Mesenchymal stem cell (in vitro differentiated cells and primary cell): Measurements from ENCODE around the gene IL17RD.
"Not testable (repeated sequence)": the region's sequence is repeated elsewhere in the genome, so short reads cannot be mapped to it uniquely, and the experiment has no call there.

ENCODE experiments used
- DNase-seq: peaks from one replicate; pipeline ENCODE4 v3.0.0-alpha.2; 2013
- H2AFZ ChIP-seq: one replicate; pipeline ENCODE4 v1.6.1; 2013; ENCODE audit warnings: low read depth, mild to moderate bottlenecking, control low read depth, inconsistent platforms, low read length, moderate library complexity
- H2AK5ac ChIP-seq: 2 replicates; pipeline ENCODE4 v1.6.1; 2013; ENCODE audit warnings: low read length, moderate library complexity, mild to moderate bottlenecking, inconsistent platforms; ENCODE audit not compliant: severe bottlenecking
- H2BK120ac ChIP-seq: one replicate; pipeline ENCODE4 v1.6.1; 2013; ENCODE audit warnings: low read depth, mild to moderate bottlenecking, inconsistent platforms, low read length, moderate library complexity
- H2BK12ac ChIP-seq, 2 experiments: one replicate each; pipeline ENCODE4 v1.6.1; 2013; ENCODE audit warnings: inconsistent platforms in 2 of 2, low read length in 2 of 2, mild to moderate bottlenecking in 2 of 2, moderate library complexity in 2 of 2, control low read depth in 1 of 2
- H2BK15ac ChIP-seq: one replicate; pipeline ENCODE4 v1.6.1; 2013; ENCODE audit warnings: mild to moderate bottlenecking, low read depth, inconsistent platforms; ENCODE audit not compliant: poor library complexity, severe bottlenecking
- H2BK5ac ChIP-seq: 2 replicates; pipeline ENCODE4 v1.6.1; 2013; ENCODE audit warnings: low read depth, mild to moderate bottlenecking, low read length, control low read depth, inconsistent platforms; ENCODE audit not compliant: poor library complexity, severe bottlenecking
- H3K14ac ChIP-seq, 2 experiments: one replicate each; pipeline ENCODE4 v1.6.1; 2013; ENCODE audit warnings: inconsistent platforms in 2 of 2, low read length in 2 of 2, control low read depth in 1 of 2, mild to moderate bottlenecking in 1 of 2, moderate library complexity in 1 of 2
- H3K18ac ChIP-seq, 2 experiments: one replicate each; pipeline ENCODE4 v1.6.1; 2013; ENCODE audit warnings: inconsistent platforms in 2 of 2, low read length in 2 of 2, control low read depth in 1 of 2, low read depth in 1 of 2, mild to moderate bottlenecking in 1 of 2
- H3K23ac ChIP-seq, 2 experiments: one replicate each; pipeline ENCODE4 v1.6.1; 2013; ENCODE audit warnings: inconsistent platforms in 2 of 2, low read length in 2 of 2, mild to moderate bottlenecking in 2 of 2, moderate library complexity in 2 of 2, control low read depth in 1 of 2
- H3K27ac ChIP-seq: 2 replicates; pipeline ENCODE4 v1.5.1; 2013; ENCODE audit warnings: mild to moderate bottlenecking, moderate library complexity, low read length, control low read depth, inconsistent platforms; ENCODE audit not compliant: poor library complexity, severe bottlenecking
- H3K27me3 ChIP-seq, 2 experiments: 2 replicates each; pipeline versions ENCODE4 v1.6.1 to v1.7.0; 2013; ENCODE audit warnings: low read length in 2 of 2, mild to moderate bottlenecking in 2 of 2, moderate library complexity in 2 of 2, control low read depth in 1 of 2, inconsistent platforms in 1 of 2; ENCODE audit not compliant: control insufficient read depth in 1 of 2, insufficient read depth in 1 of 2
- H3K36me3 ChIP-seq, 2 experiments: 2 replicates each; pipeline versions ENCODE4 v1.6.1 to v1.7.0; 2013; ENCODE audit warnings: low read length in 2 of 2, control low read depth in 1 of 2, inconsistent platforms in 1 of 2, low read depth in 1 of 2, mild to moderate bottlenecking in 1 of 2; ENCODE audit not compliant: insufficient read depth in 2 of 2, control insufficient read depth in 1 of 2
- H3K4ac ChIP-seq, 2 experiments: one replicate each; pipeline ENCODE4 v1.6.1; 2013; ENCODE audit warnings: inconsistent platforms in 2 of 2, low read length in 2 of 2, mild to moderate bottlenecking in 2 of 2, moderate library complexity in 2 of 2, control low read depth in 1 of 2, low read depth in 1 of 2
- H3K4me1 ChIP-seq: 2 replicates; pipeline ENCODE4 v1.6.1; 2013; ENCODE audit warnings: low read depth, low read length, control low read depth; ENCODE audit not compliant: control insufficient read depth, insufficient read depth
- H3K4me2 ChIP-seq: 2 replicates; pipeline ENCODE4 v1.6.1; 2013; ENCODE audit warnings: low read length, mild to moderate bottlenecking, inconsistent platforms; ENCODE audit not compliant: poor library complexity, severe bottlenecking
- H3K4me3 ChIP-seq, 2 experiments: 2 replicates each; pipeline versions ENCODE4 v1.5.1 to v1.7.0; 2013; ENCODE audit warnings: low read length in 2 of 2, mild to moderate bottlenecking in 2 of 2, control low read depth in 1 of 2, low read depth in 1 of 2; ENCODE audit not compliant: insufficient read depth in 1 of 2
- H3K79me1 ChIP-seq: replicated peaks from 2 replicates; pipeline ENCODE4 v1.6.1; 2013; ENCODE audit warnings: mild to moderate bottlenecking, control low read depth, low read length, inconsistent platforms; ENCODE audit not compliant: poor library complexity, severe bottlenecking
- H3K9ac ChIP-seq: 2 replicates; pipeline ENCODE4 v1.7.0; 2013; ENCODE audit warnings: mild to moderate bottlenecking, low read length, moderate library complexity
- H3K9me3 ChIP-seq: 2 replicates; pipeline ENCODE4 v1.7.0; 2013; ENCODE audit warnings: mild to moderate bottlenecking, low read length; ENCODE audit not compliant: control insufficient read depth
- H4K8ac ChIP-seq: one replicate; pipeline ENCODE4 v1.6.1; 2013; ENCODE audit warnings: inconsistent platforms, mild to moderate bottlenecking, low read length, moderate library complexity
- H4K91ac ChIP-seq: one replicate; pipeline ENCODE4 v1.6.1; 2013; ENCODE audit warnings: mild to moderate bottlenecking, low read length, inconsistent platforms
- WGBS: methylation state at CpG from one replicate; pipeline ENCODE4 v1.1.7; 2013; ENCODE audit warnings: mixed read lengths; 5-methylcytosine and 5-hydroxymethylcytosine counted together

IL17RD gene

DNA sequence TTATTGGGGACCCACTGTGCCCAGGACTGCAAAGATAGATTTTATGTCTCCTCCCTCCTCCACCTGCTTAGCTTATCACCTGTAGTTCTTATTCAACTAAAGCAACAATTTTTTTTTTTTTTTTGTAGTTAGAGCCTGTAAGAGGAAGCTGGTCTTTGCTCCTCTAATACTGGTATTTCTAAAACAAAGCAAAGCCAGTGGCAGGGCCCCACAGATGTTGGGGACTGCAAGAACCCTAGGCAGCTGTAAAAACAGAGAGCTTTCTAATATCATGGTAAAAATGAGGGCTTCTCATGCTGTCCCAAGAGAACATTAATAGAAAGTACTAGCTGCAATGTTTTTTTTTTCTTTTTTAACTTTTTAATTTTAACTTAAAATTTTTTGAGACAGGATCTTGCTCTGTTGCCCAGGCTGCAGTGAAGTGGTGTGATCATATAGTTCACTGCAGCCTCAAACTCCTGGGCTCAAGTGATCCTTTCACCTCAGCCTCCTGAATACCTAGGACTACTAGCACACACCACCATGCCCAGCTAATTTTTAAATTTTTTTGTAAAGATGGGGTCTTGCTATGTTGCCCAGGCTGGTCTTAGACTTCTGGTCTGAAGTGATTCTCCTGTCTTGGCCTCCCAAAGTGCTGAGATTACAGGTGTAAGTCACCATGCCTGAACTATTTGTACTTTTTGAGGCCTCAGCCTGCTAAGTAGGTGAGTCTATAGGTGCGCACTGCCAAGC, 77.6 kb downstream of the IL17RD start:
- Histone ChIP-seq H3K27me3 (no peaks in the 10 kb centered on the region), H3K27ac (no peak overlapping the region), H3K4me3 (no peak overlapping the region), H3K14ac (no peak overlapping the region), H2AFZ (no peak overlapping the region), H3K9ac (no peak overlapping the region), H3K4me2 (no peak overlapping the region), H3K9me3 (no peaks in the 10 kb centered on the region), H2BK5ac (no peak overlapping the region), H3K4me1 (no peaks in the 10 kb centered on the region), H2BK120ac (no peak overlapping the region), H3K4ac (no peak overlapping the region), H2AK5ac (no peak overlapping the region), H2BK15ac (no peak overlapping the region), H4K8ac (no peak overlapping the region), H3K79me1 (no peaks in the 10 kb centered on the region), H2BK12ac (no peak overlapping the region), H3K23ac (no peak overlapping the region), H3K18ac (no peak overlapping the region), H3K36me3 (no peaks in the 10 kb centered on the region), H4K91ac (no peak overlapping the region)
- no peak for DNase-seq
- WGBS: 100% methylated on average over 1 of the region's 1 CpG

DNA sequence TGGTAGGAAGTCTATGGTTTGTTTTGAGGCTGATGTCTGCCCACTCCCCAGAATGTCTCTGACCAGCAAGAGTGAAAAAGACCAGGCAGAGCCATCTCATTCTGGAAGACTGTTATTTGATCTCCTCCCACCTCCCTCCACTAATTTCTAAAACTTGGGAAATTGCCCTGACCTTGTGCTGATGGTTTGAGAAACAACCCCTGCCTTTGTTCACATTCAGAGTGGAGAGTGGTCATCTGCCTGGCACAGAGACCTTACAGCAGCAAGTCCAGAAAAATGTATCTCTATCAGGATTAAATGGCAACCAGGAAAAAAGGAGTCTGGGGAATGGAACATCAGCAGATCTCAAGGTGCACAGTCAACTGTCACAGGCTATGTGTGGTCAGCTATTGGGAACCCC, 79.0 kb downstream of the IL17RD start:
- Histone ChIP-seq H3K4ac (no peak overlapping the region), H2AFZ (no peak overlapping the region), H3K14ac (no peak overlapping the region), H3K79me1 (no peaks in the 10 kb centered on the region), H4K8ac (no peak overlapping the region), H3K9ac (no peak overlapping the region), H3K18ac (no peak overlapping the region), H2BK120ac (no peak overlapping the region), H3K23ac (no peak overlapping the region), H3K4me3 (no peak overlapping the region), H4K91ac (no peak overlapping the region), H3K4me1 (no peaks in the 10 kb centered on the region), H2BK5ac (no peak overlapping the region), H3K27ac (no peak overlapping the region), H3K27me3 (peaks cover 0 to under 1% of the 10 kb centered on the region in 2 experiments), H2BK12ac (no peak overlapping the region), H3K9me3 (no peaks in the 10 kb centered on the region), H2BK15ac (no peak overlapping the region), H3K36me3 (no peaks in the 10 kb centered on the region), H2AK5ac (no peak overlapping the region), H3K4me2 (no peak overlapping the region)
- DNase-seq: no peak

DNA sequence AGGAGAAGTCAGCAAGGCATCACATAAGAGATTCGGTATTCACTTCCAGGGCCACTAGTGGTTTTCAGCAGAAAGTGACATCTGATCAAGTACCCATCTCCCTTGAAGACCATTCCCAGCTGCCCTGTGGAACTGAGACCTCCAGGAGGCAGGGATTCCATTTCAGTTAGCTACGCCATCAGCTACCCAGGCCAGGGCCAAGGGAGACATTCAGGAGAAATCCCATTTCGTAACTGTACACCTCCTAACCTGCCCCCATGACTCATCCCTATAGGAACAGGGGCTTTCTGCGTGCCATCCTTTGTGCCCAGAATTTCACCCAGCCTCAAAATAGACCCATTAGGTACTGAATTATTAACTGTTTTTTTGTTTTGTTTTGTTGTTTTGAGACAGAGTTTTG, 79.9 kb downstream of the IL17RD start:
- no peak overlapping the region for H3K9ac ChIP-seq
- no peaks in the 10 kb centered on the region for H3K9me3 ChIP-seq
- no peak overlapping the region for H2BK120ac ChIP-seq
- H4K8ac ChIP-seq: no peak overlapping the region
- no peak overlapping the region for H3K4me2 ChIP-seq
- no peak overlapping the region for H2BK5ac ChIP-seq
- H3K14ac ChIP-seq: no peak overlapping the region
- no peak overlapping the region for H3K4me3 ChIP-seq
- H2AFZ ChIP-seq: no peak overlapping the region
- H2AK5ac ChIP-seq: no peak overlapping the region
- no peak overlapping the region for H2BK15ac ChIP-seq
- H2BK12ac ChIP-seq: no peak overlapping the region
- H3K18ac ChIP-seq: no peak overlapping the region
- no peaks in the 10 kb centered on the region for H3K4me1 ChIP-seq
- H3K27me3 ChIP-seq: peaks cover 0 to 10% of the 10 kb centered on the region in 2 experiments
- no peak overlapping the region for H3K4ac ChIP-seq
- H3K36me3 ChIP-seq: no peaks in the 10 kb centered on the region
- no peak overlapping the region for H3K23ac ChIP-seq
- DNase-seq: no peak
- WGBS: 95% methylated on average over 2 of the region's 4 CpGs
- no peaks in the 10 kb centered on the region for H3K79me1 ChIP-seq
- no peak overlapping the region for H3K27ac ChIP-seq
- H4K91ac ChIP-seq: no peak overlapping the region

DNA sequence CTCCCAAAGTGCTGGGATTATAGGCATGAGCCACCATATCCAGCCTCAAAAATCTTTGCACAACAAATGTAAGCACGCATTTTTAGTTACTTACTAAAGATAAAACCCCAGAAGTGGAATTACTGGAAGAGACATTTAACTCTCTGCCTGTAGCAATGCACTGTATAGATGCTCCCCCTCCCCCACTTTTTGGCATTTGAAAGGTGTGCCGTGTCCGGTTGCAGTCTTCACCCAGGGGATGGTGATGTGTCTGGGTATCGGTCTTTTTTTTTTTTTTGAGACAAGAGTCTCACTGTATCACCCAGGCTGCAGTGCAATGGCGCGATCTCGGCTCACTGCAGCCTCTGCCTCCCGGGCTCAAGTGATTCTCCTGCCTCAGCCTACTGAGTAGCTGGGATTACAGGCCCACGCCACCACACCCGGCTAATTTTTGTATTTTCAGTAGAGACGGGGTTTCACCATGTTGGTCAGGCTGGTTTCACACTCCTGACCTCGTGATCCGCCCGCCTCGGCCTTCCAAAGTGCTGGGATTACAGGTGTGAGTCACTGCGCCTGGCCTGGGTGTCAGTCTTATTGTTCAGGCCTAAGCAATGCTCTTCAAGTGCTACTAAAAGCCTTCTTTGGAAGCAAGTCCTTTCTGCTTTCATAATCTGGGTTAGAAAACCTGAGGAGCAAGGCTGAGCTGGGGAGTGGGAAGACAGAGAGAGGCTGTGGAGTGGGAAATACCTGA, 81.7 kb downstream of the IL17RD start:
- H3K9me3 ChIP-seq, H4K8ac ChIP-seq, H3K4me2 ChIP-seq, H3K4ac ChIP-seq, H2BK15ac ChIP-seq, H4K91ac ChIP-seq, H3K36me3 ChIP-seq, H2BK12ac ChIP-seq, H3K23ac ChIP-seq, H3K18ac ChIP-seq, H2BK5ac ChIP-seq, H2BK120ac ChIP-seq, H3K4me1 ChIP-seq, DNase-seq, H3K14ac ChIP-seq, H3K79me1 ChIP-seq, H3K27ac ChIP-seq, H2AK5ac ChIP-seq, H3K9ac ChIP-seq, H3K4me3 ChIP-seq, H2AFZ ChIP-seq: not testable (repeated sequence)
- H3K27me3 ChIP-seq: peaks cover 6 to 20% of the 10 kb centered on the region in 2 experiments
- 95% methylated on average over 15 of the region's 16 CpGs for WGBS
